HepG2 (cell line): ENCODE measurements around the gene MCFD2. TPM values are rescaled to one million over a fixed set of nuclear protein-coding genes. Genes with fewer than 3 reads are reported as not detected.

Source experiments
- ATF7 ChIP-seq, 2 experiments: fragments of 450-650 bp in 1 of 2; sonication (generic) in 1 of 2; formaldehyde crosslinking in 1 of 2; IDR thresholded peaks; 2 replicates each; pipeline versions ENCODE4 v1.4.0 to v1.6.1; 2016 to 2020; ENCODE audit warnings: antibody characterized with exemption in 1 of 2, mild to moderate bottlenecking in 1 of 2, missing genetic modification reagents in 1 of 2
- CENPT ChIP-seq: sonication (generic); formaldehyde crosslinking; IDR thresholded peaks from 2 replicates; pipeline ENCODE4 v1.8.0; 2022; ENCODE audit warnings: low read depth, mild to moderate bottlenecking, moderate library complexity, missing genetic modification reagents
- EP300 ChIP-seq, 3 experiments: sonication (generic) in 1 of 3; formaldehyde crosslinking in 1 of 3; IDR thresholded peaks; 2 replicates each; pipeline versions ENCODE4 v1.5.1 to v1.6.1; 2011 to 2020; ENCODE audit warnings: low read depth in 2 of 3, low read length in 2 of 3, borderline replicate concordance in 1 of 3, improper control_type of control experiment in 1 of 3, mild to moderate bottlenecking in 1 of 3, missing genetic modification reagents in 1 of 3, moderate library complexity in 1 of 3
- FOXP4 ChIP-seq: sonication (generic); formaldehyde crosslinking; IDR thresholded peaks from 2 replicates; pipeline ENCODE4 v1.4.0; 2020; ENCODE audit warnings: missing genetic modification reagents
- PAX8 ChIP-seq: sonication (generic); formaldehyde crosslinking; IDR thresholded peaks from 2 replicates; pipeline ENCODE4 v1.8.0; 2022; ENCODE audit warnings: mild to moderate bottlenecking, missing genetic modification reagents, borderline replicate concordance
- RFXAP ChIP-seq: sonication (generic); formaldehyde crosslinking; IDR thresholded peaks from 2 replicates; pipeline ENCODE4 v1.4.0; 2020; ENCODE audit warnings: missing genetic modification reagents, borderline replicate concordance
- ZFP36L1 ChIP-seq: sonication (generic); formaldehyde crosslinking; IDR thresholded peaks from 2 replicates; pipeline ENCODE4 v1.8.0; 2022; ENCODE audit warnings: mild to moderate bottlenecking, missing genetic modification reagents, moderate library complexity
- ZFP90 ChIP-seq: sonication (generic); formaldehyde crosslinking; IDR thresholded peaks from 2 replicates; pipeline ENCODE4 v1.8.0; 2022; ENCODE audit warnings: missing genetic modification reagents, mild to moderate bottlenecking, inconsistent platforms, borderline replicate concordance
- ZGPAT ChIP-seq: IDR thresholded peaks from 2 replicates; pipeline ENCODE4 v1.6.1; 2016; ENCODE audit warnings: mild to moderate bottlenecking
- ZMYM4 ChIP-seq: sonication (generic); formaldehyde crosslinking; IDR thresholded peaks from 2 replicates; pipeline ENCODE4 v1.8.1; 2023; ENCODE audit warnings: mild to moderate bottlenecking, missing genetic modification reagents
- ZNF143 ChIP-seq: sonication (generic); formaldehyde crosslinking; IDR thresholded peaks from 2 replicates; pipeline ENCODE4 v1.4.0; 2020; ENCODE audit warnings: missing genetic modification reagents
- ZNF337 ChIP-seq: sonication (generic); formaldehyde crosslinking; IDR thresholded peaks from 2 replicates; pipeline ENCODE4 v1.5.1; 2020; ENCODE audit warnings: missing genetic modification reagents, low read depth, mild to moderate bottlenecking, borderline replicate concordance
- ZNF468 ChIP-seq: sonication (generic); formaldehyde crosslinking; IDR thresholded peaks from 2 replicates; pipeline ENCODE4 v1.8.0; 2022; ENCODE audit warnings: mild to moderate bottlenecking, moderate library complexity, missing genetic modification reagents
- ZNF747 ChIP-seq: sonication (generic); formaldehyde crosslinking; IDR thresholded peaks from 2 replicates; pipeline ENCODE4 v1.8.1; 2023; ENCODE audit warnings: missing genetic modification reagents, mild to moderate bottlenecking, borderline replicate concordance
- polyA plus RNA-seq, 8 experiments: library from polyadenylated mRNA; depleted of rRNA in 3 of 8; stranded (reverse) in 7 of 8; unstranded in 1 of 8; fragments of >200 nt; fragmentation: Illumina TruSeq in 4 of 8; extraction: Trizol in 4 of 8; gene quantifications; 2 replicates each; pipeline versions ENCODE4 v1.2.1 to v1.2.3, GENCODE V29; 2011 to 2016; ENCODE audit warnings: low read depth in 4 of 8, missing spikeins in 1 of 8, mixed read lengths in 1 of 8; ENCODE audit not compliant: insufficient read depth in 1 of 8
- total RNA-seq, 5 experiments: library from RNA; depleted of rRNA; stranded (reverse); fragments of >200 nt; fragmentation: Illumina TruSeq; extraction: Trizol; gene quantifications; 2 replicates each; pipeline ENCODE4 v1.2.3, GENCODE V29; 2016; ENCODE audit warnings: low read depth in 1 of 5

Gene MCFD2
- total and polyA plus RNA-seq, 2 of the 13 experiments (the other 11 are each of a cell fraction or from before 2014, with no cell fraction given), result 183 to 232 TPM

- TF ChIP-seq ZMYM4 (CRISPR knock-in tag) (peak; percentile 16; the same call in 1 of the 2 replicates), ZNF747 (no peak), ZGPAT (CRISPR knock-in tag) (no peak), RFXAP (no peak), PAX8 (no peak), ZFP90 (0 out of 2 replicates have a peak, but pooled peaks have one; percentile 41), CENPT (no peak), ZNF468 (CRISPR knock-in tag) (0 out of 2 replicates have a peak, but pooled peaks have one; percentile 57), ZNF143 (CRISPR knock-in tag) (no peak), EP300 (IDR thresholded peaks at IDR 0.05; ENCODE audit: low read depth in 2 of 2, low read length in 2 of 2) (no peak), EP300 (CRISPR knock-in tag; IDR thresholded peaks at IDR 0.05; ENCODE audit: borderline replicate concordance) (0 out of 2 replicates have a peak, but pooled peaks have one; percentile 5), ZFP36L1 (CRISPR knock-in tag) (0 out of 2 replicates have a peak, but pooled peaks have one; percentile 50), ZNF337 (CRISPR knock-in tag) (no peak), FOXP4 (CRISPR knock-in tag) (no peak), ATF7 (IDR thresholded peaks at IDR 0.05) (no peak), ATF7 (CRISPR knock-in tag; IDR thresholded peaks at IDR 0.05) (no peak)
Measured at GRCh38 chr2:46914578-46915230, 902 bp downstream of the MCFD2 start (continued).
